Fibroblast of villous mesenchyme (primary cell): ENCODE results near the gene LCN6. TPM values are rescaled to one million over a fixed set of nuclear protein-coding genes. Genes with fewer than 3 reads are reported as not detected.

Experiments
- DNase-seq: peaks from one replicate; pipeline ENCODE4 v3.0.0-alpha.2; 2010; ENCODE audit warnings: low read depth
- H3K4me3 ChIP-seq: 2 replicates; pipeline ENCODE4 v1.5.1; 2011; ENCODE audit warnings: low read depth, mild to moderate bottlenecking, low read length
- CTCF ChIP-seq: IDR thresholded peaks from 2 replicates; pipeline ENCODE4 v1.5.1; 2012; ENCODE audit warnings: low read depth, mild to moderate bottlenecking, low read length; ENCODE audit not compliant: insufficient read depth
- total RNA-seq: library from RNA; depleted of rRNA; stranded (reverse); fragments of >200 nt; gene quantifications from 2 replicates; pipeline ENCODE4 v1.2.3, GENCODE V29; 2012

The LCN6 gene
- total RNA-seq, 1 donor = not detected

DNA sequence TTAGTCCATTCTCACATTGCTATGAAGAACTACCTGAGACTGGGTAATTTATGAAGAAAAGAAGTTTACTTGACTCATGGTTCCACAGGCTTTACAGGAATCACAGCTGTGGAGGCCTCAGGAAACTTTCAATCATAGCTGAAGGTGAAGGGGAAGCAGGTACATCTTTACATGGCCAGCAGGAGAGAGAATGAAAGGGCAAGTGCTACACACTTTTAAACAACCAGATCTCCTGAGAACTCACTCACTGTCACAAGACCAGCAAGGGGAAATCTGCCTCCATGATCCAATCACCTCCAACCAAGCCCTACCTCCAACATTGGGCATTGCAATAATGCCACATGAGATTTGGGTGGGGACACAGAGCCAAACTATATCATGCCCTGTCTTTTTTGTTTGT is 3.5 kb upstream of the LCN6 start:
- no peak for DNase-seq
- H3K4me3 ChIP-seq = no peak overlapping the region
- no peak for TF ChIP-seq CTCF

DNA sequence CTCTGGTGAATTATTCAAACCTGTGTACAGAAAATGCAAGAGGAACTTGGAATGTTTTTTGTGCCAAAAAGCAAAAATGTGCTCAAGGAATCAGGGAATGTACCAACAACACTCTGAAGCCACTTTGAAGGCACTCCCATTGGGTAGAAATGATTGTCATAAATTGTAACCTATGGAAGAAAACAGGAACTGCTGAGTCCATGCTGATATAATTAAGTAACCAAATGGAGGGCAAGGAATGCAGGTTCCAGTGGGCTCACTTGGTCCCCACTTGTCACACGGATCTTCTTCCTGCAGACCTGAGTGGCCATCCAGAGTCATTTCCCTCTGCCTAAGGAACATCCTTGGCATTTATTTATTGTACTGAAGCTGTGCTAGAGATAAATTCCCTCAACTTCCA is 2.9 kb upstream of the LCN6 start:
- TF ChIP-seq CTCF = no peak
- no peak for DNase-seq
- no peak overlapping the region for H3K4me3 ChIP-seq

DNA sequence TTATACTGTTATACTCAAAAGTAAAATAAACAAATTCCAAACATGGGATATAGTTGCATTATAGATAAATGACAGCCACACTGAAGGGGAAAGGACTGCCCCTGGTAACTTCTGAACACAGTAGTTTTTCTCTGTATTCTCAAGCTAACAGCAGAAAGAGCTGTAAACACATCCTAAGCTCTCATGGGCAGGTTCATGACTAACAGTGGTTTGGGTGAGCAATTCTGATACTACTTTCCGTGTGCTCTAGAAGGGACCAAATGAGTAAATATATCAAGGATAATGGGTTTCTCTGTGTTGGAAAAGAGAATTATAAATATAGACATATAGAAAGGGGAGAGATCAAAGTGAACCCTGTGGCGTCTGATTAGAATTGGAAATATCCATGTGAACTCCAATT is 2.2 kb upstream of the LCN6 start:
- no peak for DNase-seq
- no peak overlapping the region for H3K4me3 ChIP-seq
- TF ChIP-seq CTCF = no peak

- no peak for DNase-seq
- no peak overlapping the region for H3K4me3 ChIP-seq
- TF ChIP-seq CTCF = no peak
These were observed 614 bp upstream of the LCN6 start for GRCh38 chr9:136748666-136749611.

DNA sequence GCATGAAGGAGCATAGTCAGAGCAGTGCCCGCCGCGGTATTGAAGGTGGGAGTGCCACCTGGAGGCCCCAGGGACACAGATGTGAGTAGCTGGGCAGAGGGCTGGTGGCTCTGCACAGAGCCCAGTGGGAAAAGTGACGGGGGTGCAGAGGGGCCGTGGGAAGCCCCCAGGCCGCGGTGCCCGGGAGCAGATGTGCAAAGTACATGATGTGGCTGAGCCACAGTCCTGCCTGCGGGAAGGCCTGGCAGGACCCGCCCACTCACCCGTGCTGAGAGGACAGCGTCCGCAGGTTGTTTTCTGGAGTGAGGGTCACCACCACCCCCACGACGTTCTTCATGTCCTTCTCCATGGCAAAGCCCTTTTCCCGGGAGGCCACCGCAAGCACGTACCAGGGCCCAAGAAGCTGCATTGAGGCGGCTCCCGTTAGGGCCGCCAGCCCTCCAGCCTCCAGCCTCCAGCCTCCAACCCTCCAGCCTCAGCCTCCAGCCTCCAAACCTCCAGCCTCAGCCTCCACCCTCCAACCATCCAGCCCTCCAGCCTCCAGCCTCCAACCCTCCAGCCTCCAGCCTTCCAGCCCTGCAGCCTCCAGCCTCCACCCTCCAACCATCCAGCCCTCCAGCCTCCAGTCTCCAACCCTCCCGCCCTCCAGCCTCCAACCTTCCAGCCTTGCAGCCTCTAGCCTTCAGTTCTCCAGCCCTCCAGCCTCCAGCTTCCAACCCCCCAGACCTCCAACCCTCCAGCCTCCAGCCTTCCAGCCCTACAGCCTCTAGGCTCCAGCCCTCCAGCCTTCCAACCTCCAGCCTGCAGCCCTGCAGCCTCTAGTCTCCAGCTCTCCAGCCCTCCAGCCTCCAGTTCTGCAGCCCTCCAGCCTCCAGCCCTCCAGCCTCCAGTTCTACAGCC is 914 bp downstream of the LCN6 start:
- no peak for DNase-seq
- no peak for TF ChIP-seq CTCF
- no peak overlapping the region for H3K4me3 ChIP-seq

DNA sequence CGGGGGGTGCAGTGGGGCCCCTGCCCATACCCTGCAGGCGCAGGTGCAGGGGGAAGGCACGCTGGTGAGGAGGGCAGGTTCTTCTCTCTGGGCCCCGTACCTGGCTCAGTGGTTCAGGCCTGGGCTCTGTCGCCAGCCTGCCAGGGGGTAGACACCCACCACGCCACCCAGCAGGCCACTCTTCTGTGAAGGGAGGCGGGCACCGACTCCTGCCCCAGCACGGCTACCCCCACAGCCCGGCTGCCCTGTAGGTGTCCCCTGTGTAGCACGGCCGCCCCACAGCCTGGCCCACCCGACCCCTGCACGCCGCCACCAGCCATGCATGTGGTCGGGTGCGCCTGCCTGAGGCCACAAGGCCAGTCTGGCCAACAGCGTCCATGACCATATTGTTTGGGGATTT is 1.7 kb downstream of the LCN6 start:
- DNase-seq = no peak
- TF ChIP-seq CTCF = no peak
- no peak overlapping the region for H3K4me3 ChIP-seq
